NCI-H524 (cell line): ENCODE measurements around the gene EPHB2.

Experiments
- DNase-seq, 2 experiments: peaks; one replicate each; lab custom pipeline; 2025; lab: John Stamatoyannopoulos, UW

EPHB2 gene

GRCh38 chr1:22801761-22802160 is 91.1 kb downstream of the EPHB2 start:
- peak; percentile 69 to 91 for DNase-seq

GRCh38 chr1:22803833-22804232 is 93.2 kb downstream of the EPHB2 start:
- no peak for DNase-seq

GRCh38 chr1:22804406-22804805 is 93.8 kb downstream of the EPHB2 start:
- no peak for DNase-seq

- no peak for DNase-seq
Measured at GRCh38 chr1:22804969-22805671, 94.5 kb downstream of the EPHB2 start.

- DNase-seq: no peak
Measured at GRCh38 chr1:22805672-22806038, 95.0 kb downstream of the EPHB2 start.

- DNase-seq: peak in 1 of 2 experiments; percentile 16
Measured at GRCh38 chr1:22806584-22806983, 95.9 kb downstream of the EPHB2 start.

- no peak for DNase-seq
Measured at GRCh38 chr1:22807340-22807739, 96.7 kb downstream of the EPHB2 start.

GRCh38 chr1:22808186-22808675 is 97.6 kb downstream of the EPHB2 start:
- no peak for DNase-seq

GRCh38 chr1:22808676-22809483 is 98.2 kb downstream of the EPHB2 start:
- DNase-seq: peak; percentile 51 to 80

- DNase-seq: no peak
Measured at GRCh38 chr1:22809783-22810182, 99.1 kb downstream of the EPHB2 start.

- DNase-seq: no peak
Measured at GRCh38 chr1:22810378-22810777, 99.7 kb downstream of the EPHB2 start.

- no peak for DNase-seq
Measured at GRCh38 chr1:22812092-22812880, 101.6 kb downstream of the EPHB2 start.

GRCh38 chr1:22812993-22813790 is 102.6 kb downstream of the EPHB2 start:
- no peak for DNase-seq

- peak; percentile 16 to 65 for DNase-seq
Measured at GRCh38 chr1:22814176-22815042, 103.8 kb downstream of the EPHB2 start.

GRCh38 chr1:22815043-22815365 is 104.4 kb downstream of the EPHB2 start:
- DNase-seq: no peak

GRCh38 chr1:22815421-22816066 is 104.9 kb downstream of the EPHB2 start:
- DNase-seq: no peak

GRCh38 chr1:22816067-22816775 is 105.6 kb downstream of the EPHB2 start:
- no peak for DNase-seq

- no peak for DNase-seq
Measured at GRCh38 chr1:22816803-22817202, 106.2 kb downstream of the EPHB2 start.

- no peak for DNase-seq
Measured at GRCh38 chr1:22817462-22817861, 106.8 kb downstream of the EPHB2 start.
